HFFc6 (cell line): ENCODE data around the gene ZMAT2. TPM values are rescaled to one million over a fixed set of nuclear protein-coding genes. Genes with fewer than 3 reads are reported as not detected.

Experiments used
- DNase-seq: peaks from one replicate; pipeline ENCODE4 v3.0.0-alpha.2; 2018
- H3K27ac Mint-ChIP-seq: 2 replicates; pipeline ENCODE4 v1.8.0; 2020; ENCODE audit warnings: mild to moderate bottlenecking, mixed read lengths
- H3K27me3 Mint-ChIP-seq: 2 replicates; pipeline ENCODE4 v1.8.0; 2021; ENCODE audit warnings: mild to moderate bottlenecking, moderate library complexity, mixed read lengths; ENCODE audit not compliant: insufficient read depth
- H3K36me3 Mint-ChIP-seq: 2 replicates; pipeline ENCODE4 v1.8.0; 2021; ENCODE audit warnings: low read depth, mixed read lengths
- H3K4me1 Mint-ChIP-seq: 2 replicates; pipeline ENCODE4 v1.8.0; 2020; ENCODE audit warnings: low read depth, mixed read lengths
- H3K4me3 Mint-ChIP-seq: 2 replicates; pipeline ENCODE4 v1.8.0; 2020; ENCODE audit warnings: mild to moderate bottlenecking, moderate library complexity, mixed read lengths
- H3K9me3 Mint-ChIP-seq: 2 replicates; pipeline ENCODE4 v1.8.0; 2020; ENCODE audit warnings: mild to moderate bottlenecking, mixed read lengths
- CTCF ChIP-seq: fragments of 200-600 bp; sonication (generic); IDR thresholded peaks from 2 replicates; pipeline ENCODE4 v1.5.0; 2021; ENCODE audit warnings: antibody characterized with exemption, mild to moderate bottlenecking
- total RNA-seq, 6 experiments: library from RNA; stranded (reverse); fragmentation: NEBNext Ultra II Directional; extraction: Animal tissue kit (Norgen Biotek cat#: 25700); gene quantifications; 2 replicates in 1 of 6; 3 replicates in 5 of 6; pipeline ENCODE4 v1.2.3, GENCODE V29; 2021

The ZMAT2 gene
- total RNA-seq, 6 experiments from 2014 or later, result 59.1 to 68.5 (median 63.8) TPM

GRCh38 chr5:140734354-140734753 lies 34.1 kb downstream of the ZMAT2 start:
- peaks cover 4% of the 10 kb centered on the region for H3K27me3 Mint-ChIP-seq
- H3K9me3 Mint-ChIP-seq, result no peaks in the 10 kb centered on the region
- DNase-seq, result no peak
- no peak overlapping the region for H3K27ac Mint-ChIP-seq
- TF ChIP-seq CTCF, result peak; percentile 38
- no peaks in the 10 kb centered on the region for H3K36me3 Mint-ChIP-seq
- H3K4me3 Mint-ChIP-seq, result no peak overlapping the region
- no peaks in the 10 kb centered on the region for H3K4me1 Mint-ChIP-seq

- no peak for TF ChIP-seq CTCF
- H3K27ac Mint-ChIP-seq, result no peak overlapping the region
- H3K27me3 Mint-ChIP-seq, result peaks cover 4% of the 10 kb centered on the region
- peaks cover 4% of the 10 kb centered on the region; the same call in 1 of the 2 replicates for H3K9me3 Mint-ChIP-seq
- H3K4me1 Mint-ChIP-seq, result no peaks in the 10 kb centered on the region
- H3K4me3 Mint-ChIP-seq, result no peak overlapping the region
- no peaks in the 10 kb centered on the region for H3K36me3 Mint-ChIP-seq
- DNase-seq, result no peak
Observed at GRCh38 chr5:140737486-140737885, 37.2 kb downstream of the ZMAT2 start.

GRCh38 chr5:140741967-140742366 lies 41.7 kb downstream of the ZMAT2 start:
- no peaks in the 10 kb centered on the region; the same call in none of the 2 replicates for H3K27me3 Mint-ChIP-seq
- no peak for TF ChIP-seq CTCF
- no peaks in the 10 kb centered on the region for H3K4me1 Mint-ChIP-seq

GRCh38 chr5:140753561-140753960 lies 53.3 kb downstream of the ZMAT2 start:
- Mint-ChIP-seq H3K4me1 (no peaks in the 10 kb centered on the region), H3K27ac (no peak overlapping the region), H3K4me3 (no peak overlapping the region), H3K9me3 (peaks cover 89% of the 10 kb centered on the region), H3K27me3 (peaks cover 1% of the 10 kb centered on the region), H3K36me3 (peaks cover 6% of the 10 kb centered on the region)
- TF ChIP-seq CTCF, result no peak
- DNase-seq, result no peak

More at GRCh38 chr5:140741967-140742366, 41.7 kb downstream of the ZMAT2 start:
- DNase-seq, result no peak
- Mint-ChIP-seq H3K27ac (no peak overlapping the region), H3K4me3 (no peak overlapping the region), H3K36me3 (no peaks in the 10 kb centered on the region), H3K9me3 (peaks cover 21% of the 10 kb centered on the region)

Other genes starting within 250 kb of the ZMAT2 start
- 1 to 10 TPM; 1.8 to 4.0 (median 2.9) TPM for gene EIF4EBP3, start 152.8 kb upstream of the ZMAT2 start, total RNA-seq
- 10 to 100 TPM; 50.0 to 62.3 (median 59.4) TPM for gene SRA1, start 143.0 kb upstream of the ZMAT2 start, total RNA-seq
- gene APBB3, start 135.8 kb upstream of the ZMAT2 start, total RNA-seq, result 10 to 100 TPM; 11.0 to 13.0 (median 11.7) TPM
- gene SLC35A4, start 135.6 kb upstream of the ZMAT2 start, total RNA-seq, result 10 to 100 TPM; 64.1 to 72.8 (median 71.2) TPM
- 1 to 10 TPM in 5 of 6 experiments, under 1 TPM in 1; 0.84 to 1.9 (median 1.3) TPM for gene CD14, start 67.3 kb upstream of the ZMAT2 start, total RNA-seq
- gene TMCO6, start 61.0 kb upstream of the ZMAT2 start, total RNA-seq, result 1 to 10 TPM; 3.6 to 7.2 (median 6.1) TPM
- gene NDUFA2, start 52.8 kb upstream of the ZMAT2 start, total RNA-seq, result 10 to 100 TPM; 60.5 to 73.9 (median 67.0) TPM
- 100 to 1,000 TPM in 4 of 6 experiments, 10 to 100 TPM in 2; 83.3 to 116 (median 109) TPM for gene IK, start 52.6 kb upstream of the ZMAT2 start, total RNA-seq
- 10 to 100 TPM; 23.7 to 28.3 (median 25.8) TPM for gene WDR55, start 35.5 kb upstream of the ZMAT2 start, total RNA-seq
- under 1 TPM; 0.26 to 0.59 (median 0.41) TPM for gene DND1, start 26.9 kb upstream of the ZMAT2 start, total RNA-seq
- gene HARS1, start 9.1 kb upstream of the ZMAT2 start, total RNA-seq, result 100 to 1,000 TPM in 1 of 6 experiments, 10 to 100 TPM in 5; 89.1 to 102 (median 96.8) TPM
- 10 to 100 TPM; 22.1 to 23.5 (median 22.9) TPM for gene HARS2, start 9.0 kb upstream of the ZMAT2 start, total RNA-seq
- under 1 TPM; 0.09 to 0.22 (median 0.14) TPM for gene PCDHA1, start 85.7 kb downstream of the ZMAT2 start, total RNA-seq
- under 1 TPM in 1 of 6 experiments, not detected in 5; 0.13 TPM for gene PCDHA2, start 94.4 kb downstream of the ZMAT2 start, total RNA-seq
- gene PCDHA3, start 100.6 kb downstream of the ZMAT2 start, total RNA-seq, result under 1 TPM in 1 of 6 experiments, not detected in 5; 0.05 TPM
- under 1 TPM in 1 of 6 experiments, not detected in 5; 0.05 TPM for gene PCDHA4, start 106.6 kb downstream of the ZMAT2 start, total RNA-seq
- gene PCDHA5, start 121.2 kb downstream of the ZMAT2 start, total RNA-seq, result not detected
- gene PCDHA6, start 127.5 kb downstream of the ZMAT2 start, total RNA-seq, result under 1 TPM in 3 of 6 experiments, not detected in 3; 0.07 to 0.09 (median 0.08) TPM
- under 1 TPM; 0.09 to 0.26 (median 0.20) TPM for gene PCDHA7, start 133.8 kb downstream of the ZMAT2 start, total RNA-seq
- under 1 TPM in 2 of 6 experiments, not detected in 4; 0.05 to 0.12 TPM for gene PCDHA8, start 140.7 kb downstream of the ZMAT2 start, total RNA-seq
- under 1 TPM in 1 of 6 experiments, not detected in 5; 0.03 TPM for gene PCDHA9, start 147.9 kb downstream of the ZMAT2 start, total RNA-seq
- gene PCDHA10, start 155.4 kb downstream of the ZMAT2 start, total RNA-seq, result not detected
- under 1 TPM in 4 of 6 experiments, not detected in 2; 0.07 to 0.14 (median 0.11) TPM for gene PCDHA11, start 168.5 kb downstream of the ZMAT2 start, total RNA-seq
- gene PCDHA12, start 174.9 kb downstream of the ZMAT2 start, total RNA-seq, result under 1 TPM in 5 of 6 experiments, not detected in 1; 0.09 to 0.34 (median 0.20) TPM
- gene PCDHA13, start 181.7 kb downstream of the ZMAT2 start, total RNA-seq, result not detected
- gene PCDHAC1, start 225.9 kb downstream of the ZMAT2 start, total RNA-seq, result not detected